B cell (primary cell): ENCODE data around the gene CD226. TPM values are rescaled to one million over a fixed set of nuclear protein-coding genes. Genes with fewer than 3 reads are reported as not detected.
"Not testable (repeated sequence)": the region's sequence is repeated elsewhere in the genome, so short reads cannot be mapped to it uniquely, and the experiment has no call there.

Experiments
- ATAC-seq: fragments of 200-7000 bp; cut with Tn5 transposase; one replicate; pipeline ENCODE4 v1.10.0; 2021; ENCODE audit warnings: low read depth, mild to moderate bottlenecking, moderate number of reproducible peaks, moderate library complexity
- CTCF ChIA-PET: fragments of 350-600 bp; sonication (Branson Sonifier 250); formaldehyde crosslinking; loops from one replicate; lab custom pipeline; 2021; ENCODE audit warnings: antibody characterized with exemption, inconsistent platforms; lab: Charles Lee
- POLR2A ChIA-PET: fragments of 350-600 bp; sonication (Branson Sonifier 250); formaldehyde crosslinking; loops from one replicate; lab custom pipeline; 2021; ENCODE audit warnings: antibody characterized with exemption; lab: Charles Lee
- DNase-seq: peaks from one replicate; pipeline ENCODE4 v3.0.0; 2013
- H2AFZ ChIP-seq: 2 replicates; pipeline ENCODE4 v1.6.1; 2012; ENCODE audit warnings: mild to moderate bottlenecking, low read depth, low read length; ENCODE audit not compliant: insufficient read depth, poor library complexity, severe bottlenecking
- H3K27ac ChIP-seq, 2 donors: 1 replicate in 1 of 2; 2 replicates in 1 of 2; pipeline ENCODE4 v1.5.1; 2012 to 2013; ENCODE audit warnings: low read length in 2 of 2, mild to moderate bottlenecking in 2 of 2, moderate library complexity in 1 of 2
- H3K27me3 ChIP-seq, 4 experiments: fragments of 200-600 bp in 1 of 4; sonication (generic) in 1 of 4; replicated peaks in 1 of 4; 1 replicate in 2 of 4; 2 replicates in 2 of 4; pipeline versions ENCODE4 v1.6.1 to v1.7.0; 2013 to 2016; ENCODE audit warnings: low read length in 3 of 4, mild to moderate bottlenecking in 2 of 4, mixed read lengths in 1 of 4, moderate library complexity in 1 of 4; ENCODE audit not compliant: insufficient read depth in 4 of 4, control insufficient read depth in 3 of 4; ENCODE audit errors: control extremely low read depth in 1 of 4
- H3K36me3 ChIP-seq, 2 experiments: replicated peaks in 1 of 2; 1 replicate in 1 of 2; 2 replicates in 1 of 2; pipeline versions ENCODE4 v1.6.1 to v1.7.1; 2013; ENCODE audit warnings: low read length in 1 of 2; ENCODE audit not compliant: insufficient read depth in 2 of 2, control insufficient read depth in 1 of 2; ENCODE audit errors: control extremely low read depth in 1 of 2, extremely low read depth in 1 of 2
- H3K4me1 ChIP-seq, 2 donors: fragments of 200-600 bp in 1 of 2; sonication (generic) in 1 of 2; 1 replicate in 1 of 2; 2 replicates in 1 of 2; pipeline versions ENCODE4 v1.5.1 to v1.6.1; 2013 to 2017; ENCODE audit warnings: low read length in 2 of 2; ENCODE audit not compliant: control insufficient read depth in 2 of 2, insufficient read depth in 2 of 2
- H3K4me2 ChIP-seq: replicated peaks from 2 replicates; pipeline ENCODE3; 2012; ENCODE audit warnings: mild to moderate bottlenecking, low read depth, low read length; ENCODE audit not compliant: poor library complexity, severe bottlenecking
- H3K4me3 ChIP-seq, 5 experiments: fragments of 200-600 bp in 1 of 5; sonication (generic) in 1 of 5; 1 replicate in 3 of 5; 2 replicates in 2 of 5; pipeline versions ENCODE4 v1.5.1 to v1.7.0; 2011 to 2016; ENCODE audit warnings: low read length in 4 of 5, mild to moderate bottlenecking in 4 of 5, low read depth in 2 of 5, control low read depth in 1 of 5, moderate library complexity in 1 of 5; ENCODE audit not compliant: insufficient read depth in 1 of 5; ENCODE audit errors: control extremely low read depth in 1 of 5, extremely low read depth in 1 of 5
- H3K79me2 ChIP-seq: fragments of 200-600 bp; sonication (generic); one replicate; pipeline ENCODE4 v1.6.0; 2016; ENCODE audit warnings: low read length; ENCODE audit not compliant: control insufficient read depth, insufficient read depth
- H3K9ac ChIP-seq: fragments of 200-600 bp; sonication (generic); 2 replicates; pipeline ENCODE4 v1.6.1; 2017; ENCODE audit warnings: mild to moderate bottlenecking, low read length, moderate library complexity
- H3K9me3 ChIP-seq, 3 donors: one replicate each; pipeline versions ENCODE4 v1.6.1 to v1.7.1; 2013; ENCODE audit warnings: low read length in 2 of 3; ENCODE audit not compliant: control insufficient read depth in 2 of 3, insufficient read depth in 1 of 3; ENCODE audit errors: control extremely low read depth in 1 of 3
- H4K20me1 ChIP-seq: 2 replicates; pipeline ENCODE4 v1.6.0; 2012; ENCODE audit warnings: mild to moderate bottlenecking, low read length; ENCODE audit not compliant: insufficient read depth, control insufficient read depth, poor library complexity, severe bottlenecking
- H3K27ac Mint-ChIP-seq: one replicate; pipeline ENCODE4 v1.8.0; 2021; ENCODE audit warnings: mixed read lengths
- H3K27me3 Mint-ChIP-seq: one replicate; pipeline ENCODE4 v1.8.0; 2021; ENCODE audit warnings: mixed read lengths
- H3K4me1 Mint-ChIP-seq: one replicate; pipeline ENCODE4 v1.8.0; 2021; ENCODE audit warnings: mixed read lengths
- H3K4me3 Mint-ChIP-seq: one replicate; pipeline ENCODE4 v1.8.0; 2021; ENCODE audit warnings: mixed read lengths
- H3K9me3 Mint-ChIP-seq: one replicate; pipeline ENCODE4 v1.8.0; 2022; ENCODE audit warnings: mixed read lengths; ENCODE audit not compliant: insufficient read depth
- EZH2 ChIP-seq: IDR thresholded peaks from 2 replicates; pipeline ENCODE4 v1.6.1; 2012; ENCODE audit warnings: borderline replicate concordance, low read depth, mild to moderate bottlenecking, moderate library complexity, low read length; ENCODE audit not compliant: insufficient read depth, poor library complexity, severe bottlenecking
- WGBS: methylation state at CpG from one replicate; pipeline ENCODE4 v1.1.5; 2013; ENCODE audit warnings: missing lambda C conversion rate; ENCODE audit not compliant: insufficient coverage; 5-methylcytosine and 5-hydroxymethylcytosine counted together
- intact Hi-C: fragments of 100-400 bp; cut with micrococcal nuclease; formaldehyde crosslinking; loops from one replicate; pipeline ENCODE4 v1.10.0; 2022
- polyA plus RNA-seq: library from polyadenylated mRNA; depleted of rRNA; stranded (reverse); fragments of >200 nt; gene quantifications from 2 replicates; pipeline ENCODE4 v1.2.3, GENCODE V29; 2012
- total RNA-seq, 2 donors: library from RNA; stranded (reverse); fragments of 120-200 nt in 1 of 2; gene quantifications; 1 replicate in 1 of 2; 2 replicates in 1 of 2; pipeline versions ENCODE4 v1.2.3 to v1.2.4, GENCODE V29; 2013 to 2022
- TF ChIP-seq, protein P1 (sequence below): fragments of 200-600 bp; IDR thresholded peaks from one replicate; pipeline ENCODE4 v1.8.0; 2022; ENCODE audit warnings: antibody characterized with exemption, mild to moderate bottlenecking

Gene CD226
- total and polyA plus RNA-seq, 2 donors (not counting 1 experiment from before 2014, with no cell fraction given) = 0.78 to 2.6 TPM

DNA sequence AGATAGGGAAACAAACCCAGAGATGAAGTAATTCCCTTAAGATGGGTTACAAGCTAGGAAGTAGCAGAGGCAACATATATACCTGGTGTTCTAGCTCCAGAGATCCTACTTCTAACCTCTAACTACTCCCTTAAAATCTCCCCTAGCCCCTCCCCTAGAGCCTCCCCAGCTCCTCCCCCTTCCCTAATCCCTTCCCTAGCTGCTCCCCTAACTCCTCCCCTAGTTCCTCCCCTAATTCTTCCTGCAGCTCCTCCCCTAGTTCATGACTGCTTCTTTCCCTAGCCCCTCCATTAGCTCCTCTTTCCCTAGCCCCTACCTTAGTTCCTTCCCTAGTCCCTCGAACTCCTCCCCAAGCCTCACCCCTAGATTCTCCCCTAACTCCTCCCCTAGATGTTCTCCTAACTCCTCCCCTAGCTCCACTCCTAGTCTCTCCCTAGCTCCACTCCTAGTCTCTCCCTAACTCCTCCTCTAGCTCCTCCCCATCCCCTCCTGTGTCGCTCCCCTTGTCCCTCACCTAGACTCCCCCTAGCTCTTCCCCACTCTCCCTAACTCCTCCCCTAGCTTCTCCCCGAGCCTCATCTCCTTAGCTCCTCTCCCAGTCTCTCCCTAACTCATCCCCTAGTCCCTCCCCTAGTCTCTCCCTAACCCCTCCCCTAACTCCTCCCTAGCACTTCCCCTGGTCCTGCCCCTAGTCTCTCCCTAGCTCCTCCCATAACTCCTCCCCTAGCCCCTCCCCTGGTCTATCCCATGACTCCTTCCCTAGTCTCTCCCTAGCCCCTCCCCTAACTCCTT, 108.9 kb downstream of the CD226 start:
- CTCF ChIA-PET = no interaction called here
- no peak for ATAC-seq

DNA sequence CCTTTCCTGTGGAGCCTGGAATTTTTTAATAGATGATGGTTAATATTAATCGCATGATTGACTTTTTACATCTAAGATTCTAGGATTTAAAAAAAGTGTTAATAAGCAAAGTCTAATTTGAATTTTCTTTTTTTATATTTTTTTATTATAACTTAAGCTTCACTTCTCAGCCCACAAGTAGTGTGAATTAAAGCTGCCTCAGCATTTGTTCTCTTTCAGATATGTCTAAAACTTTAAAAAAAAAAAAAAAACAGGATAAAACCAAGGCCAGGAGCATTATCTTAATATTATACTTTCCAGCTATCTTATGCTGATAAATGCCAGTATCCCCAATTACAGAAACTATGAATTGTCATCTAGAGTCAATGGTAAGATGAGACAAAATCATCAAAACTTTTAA, 109.7 kb downstream of the CD226 start:
- no peak overlapping the region for H3K9ac ChIP-seq
- H4K20me1 ChIP-seq = no peaks in the 10 kb centered on the region
- H3K4me1 ChIP-seq = no peaks in the 10 kb centered on the region
- H3K27me3 Mint-ChIP-seq = peaks cover 4% of the 10 kb centered on the region
- ATAC-seq (no peak), DNase-seq (no peak)
- no peak overlapping the region for H3K27ac ChIP-seq
- no peaks in the 10 kb centered on the region for H3K4me1 Mint-ChIP-seq
- no peaks in the 10 kb centered on the region for H3K27me3 ChIP-seq
- H3K9me3 ChIP-seq = peaks cover 0 to 4% (median 0%) of the 10 kb centered on the region in 3 donors
- no peak overlapping the region for H3K4me2 ChIP-seq
- POLR2A ChIA-PET = no interaction called here
- H2AFZ ChIP-seq = no peak overlapping the region
- no peak overlapping the region for H3K27ac Mint-ChIP-seq
- CTCF ChIA-PET = no interaction called here
- intact Hi-C loops = no loop called here
- no CpG with 5 or more reads among the region's 1 CpG for WGBS
- TF ChIP-seq EZH2 = no peak
- H3K36me3 ChIP-seq = no peaks in the 10 kb centered on the region
- H3K79me2 ChIP-seq = no peaks in the 10 kb centered on the region
- no peak overlapping the region for H3K4me3 Mint-ChIP-seq
- no peak overlapping the region for H3K4me3 ChIP-seq
- no peaks in the 10 kb centered on the region for H3K9me3 Mint-ChIP-seq

More for the DNA sequence above, 108.9 kb downstream of the CD226 start:
- no peak overlapping the region for H3K27ac ChIP-seq
- no peaks in the 10 kb centered on the region for H4K20me1 ChIP-seq
- H2AFZ ChIP-seq = peak overlapping the region; percentile 28
- H3K36me3 ChIP-seq = no peaks in the 10 kb centered on the region
- no peak overlapping the region for H3K4me2 ChIP-seq
- H3K4me3 ChIP-seq = no peak overlapping the region
- H3K4me3 Mint-ChIP-seq = no peak overlapping the region
- no peaks in the 10 kb centered on the region for H3K79me2 ChIP-seq
- DNase-seq = no peak
- no peaks in the 10 kb centered on the region for H3K4me1 Mint-ChIP-seq
- H3K27ac Mint-ChIP-seq = no peak overlapping the region
- H3K9ac ChIP-seq = no peak overlapping the region
- POLR2A ChIA-PET = no interaction called here
- H3K4me1 ChIP-seq = no peaks in the 10 kb centered on the region
- peaks cover 4% of the 10 kb centered on the region for H3K27me3 Mint-ChIP-seq
- H3K9me3 Mint-ChIP-seq = no peaks in the 10 kb centered on the region
- WGBS = 90% methylated on average over 3 of the region's 3 CpGs
- no peaks in the 10 kb centered on the region for H3K27me3 ChIP-seq
- peaks cover 0 to 4% (median 0%) of the 10 kb centered on the region in 3 donors for H3K9me3 ChIP-seq
- TF ChIP-seq, protein P1, sequence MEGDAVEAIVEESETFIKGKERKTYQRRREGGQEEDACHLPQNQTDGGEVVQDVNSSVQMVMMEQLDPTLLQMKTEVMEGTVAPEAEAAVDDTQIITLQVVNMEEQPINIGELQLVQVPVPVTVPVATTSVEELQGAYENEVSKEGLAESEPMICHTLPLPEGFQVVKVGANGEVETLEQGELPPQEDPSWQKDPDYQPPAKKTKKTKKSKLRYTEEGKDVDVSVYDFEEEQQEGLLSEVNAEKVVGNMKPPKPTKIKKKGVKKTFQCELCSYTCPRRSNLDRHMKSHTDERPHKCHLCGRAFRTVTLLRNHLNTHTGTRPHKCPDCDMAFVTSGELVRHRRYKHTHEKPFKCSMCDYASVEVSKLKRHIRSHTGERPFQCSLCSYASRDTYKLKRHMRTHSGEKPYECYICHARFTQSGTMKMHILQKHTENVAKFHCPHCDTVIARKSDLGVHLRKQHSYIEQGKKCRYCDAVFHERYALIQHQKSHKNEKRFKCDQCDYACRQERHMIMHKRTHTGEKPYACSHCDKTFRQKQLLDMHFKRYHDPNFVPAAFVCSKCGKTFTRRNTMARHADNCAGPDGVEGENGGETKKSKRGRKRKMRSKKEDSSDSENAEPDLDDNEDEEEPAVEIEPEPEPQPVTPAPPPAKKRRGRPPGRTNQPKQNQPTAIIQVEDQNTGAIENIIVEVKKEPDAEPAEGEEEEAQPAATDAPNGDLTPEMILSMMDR = no peak
- TF ChIP-seq EZH2 = no peak
- intact Hi-C loops = no loop called here

DNA sequence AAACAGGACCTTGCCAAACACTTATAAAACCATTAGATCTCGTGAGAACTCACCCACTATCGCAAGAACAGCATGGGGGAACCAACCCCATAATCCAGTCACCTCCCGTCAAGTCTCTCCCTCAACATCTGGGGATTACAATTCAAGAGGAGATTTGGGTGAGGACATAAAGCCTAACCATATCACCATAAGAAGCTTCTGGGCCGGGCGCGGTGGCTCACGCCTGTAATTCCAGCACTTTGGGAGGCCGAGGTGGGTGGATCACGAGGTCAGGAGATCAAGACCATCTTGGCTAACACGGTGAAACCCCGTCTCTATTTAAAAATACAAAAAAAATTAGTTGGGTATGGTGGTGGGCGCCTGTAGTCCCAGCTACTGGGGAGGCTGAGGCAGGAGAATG, 112.7 kb downstream of the CD226 start:
- H3K4me3 Mint-ChIP-seq, POLR2A ChIA-PET, H3K27me3 ChIP-seq, H3K27me3 Mint-ChIP-seq, H3K9me3 ChIP-seq, H3K4me2 ChIP-seq, H3K4me1 Mint-ChIP-seq, H4K20me1 ChIP-seq, H3K9me3 Mint-ChIP-seq, H3K27ac ChIP-seq, H3K27ac Mint-ChIP-seq, CTCF ChIA-PET, H3K9ac ChIP-seq, DNase-seq, H3K4me3 ChIP-seq, intact Hi-C loops, H3K4me1 ChIP-seq, H2AFZ ChIP-seq, ATAC-seq, H3K79me2 ChIP-seq, H3K36me3 ChIP-seq: not testable (repeated sequence)
- WGBS = 100% methylated on average over 1 of the region's 12 CpGs
